ENCODE data around the gene DDAH1. TPM values are rescaled to one million over a fixed set of nuclear protein-coding genes. Genes with fewer than 3 reads are reported as not detected.

The DDAH1 gene
- total RNA-seq, 1 experiment from 2014 or later, result 36.3 TPM

DNA sequence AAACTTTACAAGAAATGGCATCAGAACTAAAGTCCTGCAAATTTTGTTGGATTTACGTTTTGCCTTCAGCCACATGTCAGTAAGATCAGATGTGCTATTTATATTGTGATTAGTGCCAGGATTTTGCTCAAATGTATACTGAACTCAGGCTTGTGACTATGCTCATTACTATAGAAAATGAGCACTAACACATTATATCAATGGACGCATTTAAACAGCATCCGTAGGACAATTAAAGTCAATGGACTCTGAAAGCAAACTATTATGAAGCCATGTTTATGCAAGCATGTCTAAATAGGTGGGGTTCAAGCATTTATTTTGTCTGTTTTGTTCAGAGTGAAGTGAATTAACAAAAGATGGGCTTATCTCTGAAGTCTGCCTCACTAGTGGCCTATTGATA lies 20.6 kb upstream of the DDAH1 start:
- TF ChIP-seq, protein P1, sequence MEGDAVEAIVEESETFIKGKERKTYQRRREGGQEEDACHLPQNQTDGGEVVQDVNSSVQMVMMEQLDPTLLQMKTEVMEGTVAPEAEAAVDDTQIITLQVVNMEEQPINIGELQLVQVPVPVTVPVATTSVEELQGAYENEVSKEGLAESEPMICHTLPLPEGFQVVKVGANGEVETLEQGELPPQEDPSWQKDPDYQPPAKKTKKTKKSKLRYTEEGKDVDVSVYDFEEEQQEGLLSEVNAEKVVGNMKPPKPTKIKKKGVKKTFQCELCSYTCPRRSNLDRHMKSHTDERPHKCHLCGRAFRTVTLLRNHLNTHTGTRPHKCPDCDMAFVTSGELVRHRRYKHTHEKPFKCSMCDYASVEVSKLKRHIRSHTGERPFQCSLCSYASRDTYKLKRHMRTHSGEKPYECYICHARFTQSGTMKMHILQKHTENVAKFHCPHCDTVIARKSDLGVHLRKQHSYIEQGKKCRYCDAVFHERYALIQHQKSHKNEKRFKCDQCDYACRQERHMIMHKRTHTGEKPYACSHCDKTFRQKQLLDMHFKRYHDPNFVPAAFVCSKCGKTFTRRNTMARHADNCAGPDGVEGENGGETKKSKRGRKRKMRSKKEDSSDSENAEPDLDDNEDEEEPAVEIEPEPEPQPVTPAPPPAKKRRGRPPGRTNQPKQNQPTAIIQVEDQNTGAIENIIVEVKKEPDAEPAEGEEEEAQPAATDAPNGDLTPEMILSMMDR (conservative IDR thresholded peaks at IDR 0.05), result no peak
- Histone ChIP-seq H2BK5ac (ENCODE audit: insufficient read length, low read length) (no peak overlapping the region), H2BK120ac (ENCODE audit: low read depth, low read length, poor library complexity, severe bottlenecking) (no peak overlapping the region), H3K79me2 (ENCODE audit: insufficient read depth, low read length) (no peaks in the 10 kb centered on the region), H3K14ac (ENCODE audit: insufficient read depth, low read length) (no peak overlapping the region), H2BK20ac (ENCODE audit: low read depth, low read length, poor library complexity, severe bottlenecking) (no peak overlapping the region), H3T11ph (ENCODE audit: low read length) (no peak overlapping the region), H2AK5ac (ENCODE audit: insufficient read length, low read length) (no peak overlapping the region), H3K4me1 (ENCODE audit: insufficient read depth, low read length) (no peaks in the 10 kb centered on the region), H3K27ac (ENCODE audit: insufficient read length, low read depth, low read length) (no peak overlapping the region), H4K20me1 (ENCODE audit: control insufficient read depth, insufficient read depth, insufficient read length) (no peaks in the 10 kb centered on the region), H3K18ac (ENCODE audit: insufficient read length, low read depth, low read length) (no peak overlapping the region), H2AFZ (ENCODE audit: low read length) (no peak overlapping the region), H3K9me3 (ENCODE audit: control insufficient read depth, low read depth, low read length) (no peaks in the 10 kb centered on the region), H4K91ac (ENCODE audit: insufficient read length, low read depth, low read length) (no peak overlapping the region), H2BK12ac (ENCODE audit: insufficient read length, low read depth, low read length) (no peak overlapping the region), H3K23me2 (ENCODE audit: insufficient read length, low read depth, low read length, poor library complexity, severe bottlenecking) (no peaks in the 10 kb centered on the region), H3K27me3 (ENCODE audit: insufficient read depth, low read length) (no peaks in the 10 kb centered on the region), H3K56ac (ENCODE audit: insufficient read length, low read depth, low read length) (no peak overlapping the region), H4K8ac (replicated peaks; ENCODE audit: insufficient read length, low read depth, low read length) (no peak overlapping the region), H3K9ac (ENCODE audit: extremely low read depth, insufficient read length, low read length) (no peak overlapping the region), H4K5ac (ENCODE audit: insufficient read length, low read depth, low read length) (no peak overlapping the region), H2BK15ac (ENCODE audit: low read depth, low read length) (no peak overlapping the region), H3K23ac (ENCODE audit: insufficient read length, low read depth, low read length) (no peak overlapping the region), H3K4me2 (ENCODE audit: insufficient read depth, insufficient read length, low read length) (no peak overlapping the region), H3K79me1 (ENCODE audit: insufficient read depth, low read depth, low read length, poor library complexity, severe bottlenecking) (no peaks in the 10 kb centered on the region), H3K4ac (ENCODE audit: low read depth, low read length) (no peak overlapping the region)
- no peaks in the 10 kb centered on the region for H3K4me1 Mint-ChIP-seq
- no peaks in the 10 kb centered on the region for H3K36me3 Mint-ChIP-seq (ENCODE audit: insufficient read depth in 1 of 3, low read depth in 3 of 3)
- H3K9me3 Mint-ChIP-seq, result no peaks in the 10 kb centered on the region
- H3K27me3 Mint-ChIP-seq (ENCODE audit: low read depth), result no peaks in the 10 kb centered on the region
- H3K27ac Mint-ChIP-seq, result no peak overlapping the region
- WGBS (ENCODE audit: extremely low coverage, insufficient read length, low lambda C conversion rate), result no CpG with 5 or more reads among the region's 3 CpGs
- DNase-seq, result no peak
- H3K4me3 Mint-ChIP-seq, result no peak overlapping the region

All from H9 (cell line).